NCI-H345 treated with DMSO at 0.1 percent for 48 hours (cell line): ENCODE measurements around the gene CDR2L.

ENCODE experiments used
- DNase-seq: peaks from one replicate; lab custom pipeline; 2025; ENCODE audit not compliant: unreplicated experiment; lab: John Stamatoyannopoulos, UW

Gene CDR2L

GRCh38 chr17:74987418-74987908 is at the start of gene CDR2L:
TSS of gene CDR2L (plus strand) at chr17:74987632. CDS start at chr17:74988044, 412 bp downstream.
- peak; percentile 94 for DNase-seq

GRCh38 chr17:74938194-74938950 is 49.1 kb upstream of the CDR2L start:
- DNase-seq: no peak

GRCh38 chr17:74939534-74939933 is 47.9 kb upstream of the CDR2L start:
- no peak for DNase-seq

DNA sequence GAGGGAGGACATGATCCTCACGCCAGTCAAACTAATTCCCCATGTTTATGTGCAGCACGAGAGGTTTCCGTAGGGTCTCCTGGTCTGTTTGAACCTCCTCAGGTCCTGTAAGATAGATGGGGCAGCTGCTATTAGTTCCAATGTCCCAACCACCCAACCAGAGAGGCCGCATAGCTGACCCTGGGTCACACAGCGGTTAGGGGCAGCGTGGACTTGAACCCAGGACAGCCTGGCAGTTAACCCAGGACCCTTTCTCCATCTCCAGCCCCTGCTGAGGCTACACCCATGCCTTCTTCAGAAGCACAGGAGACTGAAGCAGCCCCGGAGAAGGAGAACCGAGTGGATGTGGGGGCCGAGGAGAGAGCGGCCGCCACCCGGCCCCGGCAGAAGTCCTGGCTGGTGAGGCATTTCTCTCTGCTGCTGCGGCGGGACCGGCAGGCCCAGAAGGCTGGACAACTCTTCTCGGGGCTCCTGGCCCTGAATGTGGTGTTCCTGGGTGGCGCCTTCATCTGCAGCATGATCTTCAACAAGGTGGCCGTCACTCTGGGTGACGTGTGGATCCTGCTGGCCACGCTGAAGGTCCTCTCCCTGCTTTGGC is 46.2 kb upstream of the CDR2L start:
- DNase-seq: no peak

- no peak for DNase-seq
Measured at GRCh38 chr17:74943808-74944522, 43.5 kb upstream of the CDR2L start.

DNA sequence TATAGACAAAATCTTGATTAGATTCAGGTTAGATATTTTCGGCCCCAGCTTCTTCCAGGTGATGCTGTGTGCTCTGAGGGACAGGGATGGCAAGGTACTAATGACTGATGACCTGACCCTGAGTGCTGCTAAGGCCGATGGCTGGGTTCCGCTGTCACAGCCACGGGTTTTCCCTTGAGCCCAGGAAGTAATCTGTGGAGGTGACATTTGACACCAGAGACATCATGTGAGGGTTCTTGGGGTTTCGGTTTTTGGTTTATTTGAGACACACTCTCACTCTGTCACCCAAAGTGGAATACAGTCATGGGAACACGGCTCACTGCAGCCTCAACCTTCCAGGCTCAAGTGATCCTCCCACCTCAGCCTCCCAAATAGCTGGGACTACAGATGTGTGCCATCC is 41.9 kb upstream of the CDR2L start:
- DNase-seq: no peak

GRCh38 chr17:74946641-74947040 is 40.8 kb upstream of the CDR2L start:
- DNase-seq: no peak

- no peak for DNase-seq
Measured at GRCh38 chr17:74947041-74947754, 40.2 kb upstream of the CDR2L start.

GRCh38 chr17:74949455-74950115 is 37.8 kb upstream of the CDR2L start:
- DNase-seq: peak; percentile 9

GRCh38 chr17:74950207-74950606 is 37.2 kb upstream of the CDR2L start:
- no peak for DNase-seq

DNA sequence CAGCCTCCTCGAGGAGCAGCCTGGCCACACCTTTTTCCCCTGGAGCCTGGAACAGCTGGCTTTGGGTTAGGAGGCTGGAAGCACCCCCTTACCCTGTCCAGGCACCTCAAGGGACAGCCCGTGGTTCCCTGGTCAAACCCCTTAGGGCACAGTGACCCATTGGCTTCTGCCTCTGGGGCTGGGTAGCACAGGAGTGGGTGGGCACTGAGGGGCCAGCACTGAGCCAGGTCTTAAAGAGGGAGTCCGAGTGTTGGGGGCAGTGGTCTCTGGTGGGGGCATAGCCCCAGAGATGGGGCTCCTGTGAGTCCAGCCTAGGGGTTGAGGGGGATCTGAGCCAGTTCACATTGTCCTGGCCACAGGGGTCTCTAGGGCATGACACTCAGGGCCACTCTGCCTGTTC is 36.4 kb upstream of the CDR2L start:
- DNase-seq: no peak

DNA sequence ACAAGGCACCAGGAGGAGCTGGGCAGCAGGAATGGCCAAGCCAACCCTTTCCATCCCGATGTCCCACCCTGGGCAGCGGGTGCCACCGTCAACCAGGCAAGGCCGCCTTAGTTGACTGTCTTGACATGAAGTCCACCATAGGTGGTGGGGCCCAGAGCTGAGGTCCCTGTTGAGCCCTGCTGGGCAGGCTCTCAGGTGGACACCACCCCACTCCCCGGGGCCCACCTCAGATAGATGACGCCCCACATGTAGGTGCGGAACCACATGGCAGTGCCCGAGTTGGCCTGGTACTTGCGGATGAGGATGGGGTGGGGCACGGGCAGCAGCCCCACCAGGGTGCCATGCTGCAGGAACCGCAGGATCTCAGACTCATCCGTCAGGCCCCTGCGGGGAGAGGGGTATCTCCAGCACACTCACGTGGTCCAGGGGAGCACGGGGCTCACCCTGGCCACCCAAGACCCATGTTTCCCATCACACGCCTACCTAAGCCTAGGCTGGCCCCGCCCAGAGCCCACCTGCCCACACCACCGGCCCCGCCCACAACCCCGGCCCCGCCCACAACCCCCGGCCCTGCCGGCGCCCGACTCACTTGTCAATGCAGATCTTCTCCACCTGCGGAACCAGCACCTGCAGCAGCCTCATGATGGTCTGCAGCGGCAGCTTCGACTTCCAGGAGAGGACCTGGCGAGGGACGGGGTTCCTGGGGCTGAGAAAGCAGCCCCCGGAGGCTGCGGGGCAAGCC is 35.6 kb upstream of the CDR2L start:
- DNase-seq: no peak

DNA sequence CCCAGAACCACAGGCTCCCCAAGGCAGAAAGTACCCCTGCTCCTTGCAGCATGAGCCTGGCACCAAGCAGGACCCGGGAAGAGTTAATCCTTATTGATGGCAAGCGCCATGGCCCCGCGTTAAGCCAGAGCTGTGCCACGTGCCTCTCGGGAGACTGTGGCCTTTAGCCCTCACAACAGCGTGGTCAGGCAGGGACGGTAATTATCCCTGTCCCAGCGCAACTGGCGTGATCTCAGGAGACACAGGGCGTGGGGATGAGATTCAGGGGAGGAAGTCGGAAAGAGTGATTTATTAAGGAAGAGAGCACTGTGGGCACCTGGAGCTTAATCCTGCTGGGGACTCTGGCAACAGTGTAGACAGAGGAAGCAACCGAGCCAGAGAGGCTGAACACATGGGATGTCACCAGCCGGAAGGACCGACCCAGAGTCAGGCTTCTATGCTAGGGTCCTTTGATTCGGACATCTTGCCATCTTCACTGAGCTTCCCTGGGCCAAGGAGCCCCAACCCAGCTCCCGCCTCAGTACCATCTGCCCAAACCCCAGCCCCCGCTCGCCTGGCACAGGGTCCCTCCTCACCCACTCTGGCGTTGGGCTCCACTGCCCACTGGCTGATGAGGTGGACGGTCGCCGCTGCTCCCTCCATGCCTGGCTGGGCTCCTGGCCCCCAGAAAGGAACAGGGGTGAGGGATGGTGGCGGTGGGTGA is 34.9 kb upstream of the CDR2L start:
- no peak for DNase-seq

DNA sequence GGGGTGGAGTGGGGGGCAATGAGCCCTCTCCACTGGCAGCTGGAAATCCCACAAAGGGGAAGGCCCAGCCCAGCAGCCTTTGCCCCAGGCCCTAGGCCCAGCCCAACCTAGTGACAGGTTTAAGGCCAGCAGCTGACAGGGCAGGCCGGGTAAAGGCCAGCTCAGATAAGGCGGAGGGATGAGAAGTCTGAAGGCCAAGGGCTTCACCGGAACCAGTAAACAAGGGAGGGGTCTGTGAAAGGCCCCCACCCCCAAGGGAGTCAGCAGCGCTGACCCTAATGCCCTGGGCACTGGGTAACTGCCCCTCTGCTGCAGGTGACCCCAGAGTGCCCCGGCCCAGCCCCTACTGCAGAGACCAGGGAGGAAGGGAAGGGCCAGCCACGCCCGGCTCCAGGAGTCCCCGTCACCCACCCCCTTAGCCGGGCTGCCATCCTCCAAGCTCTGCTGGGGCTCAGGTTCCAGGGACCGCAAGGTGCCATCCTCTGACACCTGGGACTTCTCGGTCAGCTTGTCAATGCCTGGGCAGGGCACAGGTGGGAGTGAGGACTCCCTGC is 34.2 kb upstream of the CDR2L start:
- no peak for DNase-seq

- no peak for DNase-seq
Measured at GRCh38 chr17:74954115-74954514, 33.3 kb upstream of the CDR2L start.

DNA sequence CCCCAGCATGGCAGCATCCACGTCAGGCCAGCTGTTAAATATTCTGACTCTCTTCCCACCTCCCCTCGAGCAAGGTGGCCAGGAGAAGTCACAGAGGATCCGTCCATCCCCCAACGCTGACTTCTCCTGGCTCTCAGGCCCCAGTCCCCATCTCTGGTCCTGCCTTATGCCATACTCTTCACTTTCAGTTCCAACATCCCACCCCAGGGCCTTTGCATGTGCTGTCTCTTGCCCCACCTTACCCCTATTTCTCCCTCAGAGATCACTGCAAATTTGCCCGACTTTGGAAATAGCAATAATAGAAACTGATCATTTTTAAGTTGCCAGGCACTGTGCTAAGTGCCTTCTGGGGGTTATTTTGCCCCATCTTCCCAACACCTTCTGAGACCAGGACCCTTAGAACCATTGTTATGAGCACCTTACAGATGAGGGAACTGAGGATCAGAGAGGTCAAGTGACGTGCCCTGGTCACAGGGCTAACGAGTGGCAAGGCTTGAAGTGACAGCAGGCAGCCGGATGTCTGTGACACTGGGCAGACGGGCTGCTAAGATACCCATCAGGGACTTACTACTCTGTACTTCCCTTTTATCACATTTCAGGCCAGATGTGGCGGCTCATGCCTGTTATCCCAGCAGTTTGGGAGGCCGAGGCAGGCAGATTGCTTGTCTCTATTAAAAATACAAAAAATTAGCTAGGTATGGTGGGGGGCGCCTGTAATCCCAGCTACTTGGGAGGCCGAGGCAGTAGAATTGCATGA is 32.6 kb upstream of the CDR2L start:
- no peak for DNase-seq

DNA sequence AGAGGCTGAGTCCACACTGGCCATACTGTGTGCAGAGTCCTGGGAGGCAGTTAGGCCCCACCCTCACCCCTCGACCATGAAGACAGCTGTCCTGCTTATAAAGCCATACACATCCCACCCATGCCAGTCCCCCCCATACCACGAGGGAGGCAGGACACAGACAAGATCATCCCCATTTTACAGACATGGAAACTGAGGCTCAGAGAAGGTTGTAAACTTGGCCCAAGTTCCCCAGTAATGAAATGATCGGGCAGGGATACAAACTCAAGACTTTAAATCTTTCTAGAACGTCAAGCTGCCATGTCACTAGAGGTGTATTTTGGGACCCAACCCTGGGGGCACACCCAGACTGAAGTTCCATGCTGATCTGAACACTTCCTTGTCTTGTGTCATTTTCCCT is 31.3 kb upstream of the CDR2L start:
- DNase-seq: no peak

DNA sequence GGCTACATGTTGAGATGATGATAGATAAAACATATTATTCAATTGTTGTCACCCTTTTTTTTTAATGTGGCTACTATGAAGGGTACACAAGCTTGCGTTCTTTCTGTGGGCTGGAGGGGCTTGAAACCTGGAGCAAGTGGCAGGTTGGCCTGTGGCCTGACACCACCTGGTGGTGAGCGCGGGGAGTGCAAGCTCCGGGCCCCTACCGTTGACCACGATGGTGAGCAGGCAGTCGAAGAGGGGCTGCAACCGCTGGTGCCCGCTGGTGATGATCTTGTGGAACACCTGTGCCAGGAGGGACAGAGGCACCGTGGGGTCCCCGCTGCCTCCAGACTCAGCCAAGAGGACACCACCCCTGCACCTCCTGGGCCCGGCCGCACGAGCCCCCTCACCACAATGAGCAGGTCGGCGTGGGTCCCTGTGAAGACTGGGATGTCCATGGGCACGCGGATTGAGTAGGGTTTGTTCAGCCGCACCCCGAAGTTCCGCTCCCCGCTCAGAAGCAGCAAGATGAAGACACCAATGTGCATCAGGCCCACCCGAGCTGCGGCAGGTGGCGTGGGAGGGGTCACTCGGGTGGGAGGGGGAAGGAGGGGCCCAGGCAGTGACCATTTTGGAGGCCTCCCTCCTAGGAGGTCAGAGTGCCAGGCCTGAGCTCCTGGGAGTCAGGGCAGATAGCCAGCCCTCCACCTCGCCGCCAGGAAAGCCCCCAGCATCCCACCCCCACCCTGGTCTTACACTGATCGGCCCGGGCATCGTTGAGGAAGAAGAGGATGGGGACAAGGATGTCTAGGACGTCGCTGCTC is 29.3 kb upstream of the CDR2L start:
- DNase-seq: peak; percentile 16
